ENCODE measurements around the gene TOMM22.
A peak's percentile ranks its signal among the peaks of the same experiment; 100 is the strongest.

The TOMM22 gene

GRCh38 chr22:38710351-38710750 is 28.6 kb downstream of the TOMM22 start:
- Histone ChIP-seq H2AK5ac (ENCODE audit: low read length, severe bottlenecking) (no peak overlapping the region), H4K91ac (ENCODE audit: low read length) (no peak overlapping the region), H2AFZ (ENCODE audit: low read depth, low read length) (no peak overlapping the region), H4K8ac (ENCODE audit: low read length) (no peak overlapping the region), H3K9me3 (ENCODE audit: control insufficient read depth, low read length) (no peaks in the 10 kb centered on the region), H3K18ac (ENCODE audit: low read depth in 1 of 2, low read length in 2 of 2) (no peak overlapping the region), H3K14ac (ENCODE audit: low read length in 2 of 2) (no peak overlapping the region), H3K4me2 (ENCODE audit: low read length, poor library complexity, severe bottlenecking) (no peak overlapping the region), H3K9ac (ENCODE audit: low read length) (no peak overlapping the region), H2BK12ac (ENCODE audit: low read length in 2 of 2) (no peak overlapping the region), H3K23ac (ENCODE audit: low read length in 2 of 2) (no peak overlapping the region), H2BK5ac (ENCODE audit: low read depth, low read length, poor library complexity, severe bottlenecking) (no peak overlapping the region), H3K36me3 (ENCODE audit: control insufficient read depth in 1 of 2, insufficient read depth in 2 of 2, low read depth in 1 of 2, low read length in 2 of 2) (peaks cover 7 to 36% of the 10 kb centered on the region in 2 experiments), H2BK15ac (ENCODE audit: low read depth, poor library complexity, severe bottlenecking) (no peak overlapping the region), H2BK120ac (ENCODE audit: low read depth, low read length) (no peak overlapping the region), H3K27ac (ENCODE audit: low read length, poor library complexity, severe bottlenecking) (no peak overlapping the region), H3K27me3 (ENCODE audit: control insufficient read depth in 1 of 2, insufficient read depth in 1 of 2, low read length in 2 of 2) (no peaks in the 10 kb centered on the region), H3K79me1 (replicated peaks; ENCODE audit: low read length, poor library complexity, severe bottlenecking) (peaks cover 20% of the 10 kb centered on the region), H3K4me3 (ENCODE audit: insufficient read depth in 1 of 2, low read depth in 1 of 2, low read length in 2 of 2) (no peak overlapping the region), H3K4me1 (ENCODE audit: control insufficient read depth, insufficient read depth, low read depth, low read length) (peaks cover 15% of the 10 kb centered on the region), H3K4ac (ENCODE audit: low read depth in 1 of 2, low read length in 2 of 2) (no peak overlapping the region)
- 100% methylated on average over 2 of the region's 3 CpGs for WGBS
- no peak for DNase-seq

GRCh38 chr22:38710866-38711265 is 29.1 kb downstream of the TOMM22 start:
- H3K4me3 ChIP-seq (ENCODE audit: insufficient read depth in 1 of 2, low read depth in 1 of 2, low read length in 2 of 2), result no peak overlapping the region
- H3K4ac ChIP-seq (ENCODE audit: low read depth in 1 of 2, low read length in 2 of 2), result no peak overlapping the region
- no peak overlapping the region for H3K23ac ChIP-seq (ENCODE audit: low read length in 2 of 2)
- H2BK5ac ChIP-seq (ENCODE audit: low read depth, low read length, poor library complexity, severe bottlenecking), result no peak overlapping the region
- no peak overlapping the region for H2BK15ac ChIP-seq (ENCODE audit: low read depth, poor library complexity, severe bottlenecking)
- H2AFZ ChIP-seq (ENCODE audit: low read depth, low read length), result no peak overlapping the region
- peaks cover 11 to 40% of the 10 kb centered on the region in 2 experiments for H3K36me3 ChIP-seq (ENCODE audit: control insufficient read depth in 1 of 2, insufficient read depth in 2 of 2, low read depth in 1 of 2, low read length in 2 of 2)
- H3K4me1 ChIP-seq (ENCODE audit: control insufficient read depth, insufficient read depth, low read depth, low read length), result peaks cover 15% of the 10 kb centered on the region
- no peak overlapping the region for H3K27ac ChIP-seq (ENCODE audit: low read length, poor library complexity, severe bottlenecking)
- H3K79me1 ChIP-seq (replicated peaks; ENCODE audit: low read length, poor library complexity, severe bottlenecking), result peaks cover 24% of the 10 kb centered on the region
- 100% methylated on average over 3 of the region's 3 CpGs for WGBS
- no peak overlapping the region for H4K91ac ChIP-seq (ENCODE audit: low read length)
- no peak overlapping the region for H2BK12ac ChIP-seq (ENCODE audit: low read length in 2 of 2)
- H3K9me3 ChIP-seq (ENCODE audit: control insufficient read depth, low read length), result no peaks in the 10 kb centered on the region
- no peak overlapping the region for H4K8ac ChIP-seq (ENCODE audit: low read length)
- H2BK120ac ChIP-seq (ENCODE audit: low read depth, low read length), result no peak overlapping the region
- no peak for DNase-seq
- no peak overlapping the region for H3K14ac ChIP-seq (ENCODE audit: low read length in 2 of 2)
- no peak overlapping the region for H3K4me2 ChIP-seq (ENCODE audit: low read length, poor library complexity, severe bottlenecking)
- H2AK5ac ChIP-seq (ENCODE audit: low read length, severe bottlenecking), result no peak overlapping the region
- H3K18ac ChIP-seq (ENCODE audit: low read depth in 1 of 2, low read length in 2 of 2), result no peak overlapping the region
- no peaks in the 10 kb centered on the region for H3K27me3 ChIP-seq (ENCODE audit: control insufficient read depth in 1 of 2, insufficient read depth in 1 of 2, low read length in 2 of 2)
- no peak overlapping the region for H3K9ac ChIP-seq (ENCODE audit: low read length)

- H3K23ac ChIP-seq (ENCODE audit: low read length in 2 of 2), result no peak overlapping the region
Measured at GRCh38 chr22:38712486-38713207, 30.9 kb downstream of the TOMM22 start.

GRCh38 chr22:38713921-38714320 is 32.2 kb downstream of the TOMM22 start:
- Histone ChIP-seq H3K27ac (ENCODE audit: low read length, poor library complexity, severe bottlenecking) (no peak overlapping the region), H3K4me3 (ENCODE audit: insufficient read depth in 1 of 2, low read depth in 1 of 2, low read length in 2 of 2) (no peak overlapping the region), H3K79me1 (replicated peaks; ENCODE audit: low read length, poor library complexity, severe bottlenecking) (peaks cover 29% of the 10 kb centered on the region), H3K14ac (ENCODE audit: low read length in 2 of 2) (peak overlapping the region in 1 of 2 experiments; percentile 50), H3K9me3 (ENCODE audit: control insufficient read depth, low read length) (no peaks in the 10 kb centered on the region), H2BK5ac (ENCODE audit: low read depth, low read length, poor library complexity, severe bottlenecking) (no peak overlapping the region), H2BK120ac (ENCODE audit: low read depth, low read length) (no peak overlapping the region), H2BK12ac (ENCODE audit: low read length in 2 of 2) (no peak overlapping the region), H3K18ac (ENCODE audit: low read depth in 1 of 2, low read length in 2 of 2) (peak overlapping the region in 1 of 2 experiments; percentile 21), H2AK5ac (ENCODE audit: low read length, severe bottlenecking) (no peak overlapping the region), H4K91ac (ENCODE audit: low read length) (no peak overlapping the region), H3K36me3 (ENCODE audit: control insufficient read depth in 1 of 2, insufficient read depth in 2 of 2, low read depth in 1 of 2, low read length in 2 of 2) (peaks cover 30 to 62% of the 10 kb centered on the region in 2 experiments), H3K9ac (ENCODE audit: low read length) (no peak overlapping the region), H3K27me3 (ENCODE audit: control insufficient read depth in 1 of 2, insufficient read depth in 1 of 2, low read length in 2 of 2) (no peaks in the 10 kb centered on the region), H3K23ac (ENCODE audit: low read length in 2 of 2) (peak overlapping the region; percentile 4 to 52), H3K4me1 (ENCODE audit: control insufficient read depth, insufficient read depth, low read depth, low read length) (peaks cover 10% of the 10 kb centered on the region), H3K4ac (ENCODE audit: low read depth in 1 of 2, low read length in 2 of 2) (no peak overlapping the region), H3K4me2 (ENCODE audit: low read length, poor library complexity, severe bottlenecking) (no peak overlapping the region), H2BK15ac (ENCODE audit: low read depth, poor library complexity, severe bottlenecking) (no peak overlapping the region), H2AFZ (ENCODE audit: low read depth, low read length) (no peak overlapping the region), H4K8ac (ENCODE audit: low read length) (no peak overlapping the region)
- 99% methylated on average over 8 of the region's 8 CpGs for WGBS
- DNase-seq, result no peak

More at GRCh38 chr22:38712486-38713207, 30.9 kb downstream of the TOMM22 start:
- Histone ChIP-seq H3K27ac (ENCODE audit: low read length, poor library complexity, severe bottlenecking) (no peak overlapping the region), H3K79me1 (replicated peaks; ENCODE audit: low read length, poor library complexity, severe bottlenecking) (peaks cover 29% of the 10 kb centered on the region), H3K36me3 (ENCODE audit: control insufficient read depth in 1 of 2, insufficient read depth in 2 of 2, low read depth in 1 of 2, low read length in 2 of 2) (peaks cover 27 to 57% of the 10 kb centered on the region in 2 experiments), H2BK15ac (ENCODE audit: low read depth, poor library complexity, severe bottlenecking) (no peak overlapping the region), H3K14ac (ENCODE audit: low read length in 2 of 2) (no peak overlapping the region), H4K91ac (ENCODE audit: low read length) (no peak overlapping the region), H2BK5ac (ENCODE audit: low read depth, low read length, poor library complexity, severe bottlenecking) (no peak overlapping the region), H3K4me1 (ENCODE audit: control insufficient read depth, insufficient read depth, low read depth, low read length) (peaks cover 11% of the 10 kb centered on the region), H3K9ac (ENCODE audit: low read length) (no peak overlapping the region), H4K8ac (ENCODE audit: low read length) (no peak overlapping the region), H2AFZ (ENCODE audit: low read depth, low read length) (no peak overlapping the region), H3K4ac (ENCODE audit: low read depth in 1 of 2, low read length in 2 of 2) (no peak overlapping the region), H3K4me3 (ENCODE audit: insufficient read depth in 1 of 2, low read depth in 1 of 2, low read length in 2 of 2) (no peak overlapping the region), H2BK12ac (ENCODE audit: low read length in 2 of 2) (no peak overlapping the region), H2AK5ac (ENCODE audit: low read length, severe bottlenecking) (no peak overlapping the region), H3K9me3 (ENCODE audit: control insufficient read depth, low read length) (no peaks in the 10 kb centered on the region), H2BK120ac (ENCODE audit: low read depth, low read length) (no peak overlapping the region), H3K4me2 (ENCODE audit: low read length, poor library complexity, severe bottlenecking) (no peak overlapping the region), H3K27me3 (ENCODE audit: control insufficient read depth in 1 of 2, insufficient read depth in 1 of 2, low read length in 2 of 2) (no peaks in the 10 kb centered on the region), H3K18ac (ENCODE audit: low read depth in 1 of 2, low read length in 2 of 2) (no peak overlapping the region)
- no peak for DNase-seq
- 86% methylated on average over 9 of the region's 11 CpGs for WGBS

All from mesenchymal stem cell (in vitro differentiated cells and primary cell).